Erythroblast (primary cell): ENCODE data around the gene RTN3.
"Not testable (repeated sequence)": the region's sequence is repeated elsewhere in the genome, so short reads cannot be mapped to it uniquely, and the experiment has no call there.

Experiments used
- DNase-seq, 2 experiments: peaks; one replicate each; lab custom pipeline; 2025; lab: John Stamatoyannopoulos, UW
- GATA1 ChIP-seq: IDR thresholded peaks from 2 replicates; pipeline ENCODE4 v1.6.1; 2011; ENCODE audit warnings: low read depth, mild to moderate bottlenecking, control low read depth, low read length, moderate library complexity
- POLR2A ChIP-seq: IDR thresholded peaks from 2 replicates; pipeline ENCODE4 v1.6.1; 2011; ENCODE audit warnings: mild to moderate bottlenecking, low read length

RTN3 gene

GRCh38 chr11:63764340-63764678 lies 83.0 kb downstream of the RTN3 start:
- DNase-seq = no peak
- TF ChIP-seq GATA1 (no peak), POLR2A (no peak)

DNA sequence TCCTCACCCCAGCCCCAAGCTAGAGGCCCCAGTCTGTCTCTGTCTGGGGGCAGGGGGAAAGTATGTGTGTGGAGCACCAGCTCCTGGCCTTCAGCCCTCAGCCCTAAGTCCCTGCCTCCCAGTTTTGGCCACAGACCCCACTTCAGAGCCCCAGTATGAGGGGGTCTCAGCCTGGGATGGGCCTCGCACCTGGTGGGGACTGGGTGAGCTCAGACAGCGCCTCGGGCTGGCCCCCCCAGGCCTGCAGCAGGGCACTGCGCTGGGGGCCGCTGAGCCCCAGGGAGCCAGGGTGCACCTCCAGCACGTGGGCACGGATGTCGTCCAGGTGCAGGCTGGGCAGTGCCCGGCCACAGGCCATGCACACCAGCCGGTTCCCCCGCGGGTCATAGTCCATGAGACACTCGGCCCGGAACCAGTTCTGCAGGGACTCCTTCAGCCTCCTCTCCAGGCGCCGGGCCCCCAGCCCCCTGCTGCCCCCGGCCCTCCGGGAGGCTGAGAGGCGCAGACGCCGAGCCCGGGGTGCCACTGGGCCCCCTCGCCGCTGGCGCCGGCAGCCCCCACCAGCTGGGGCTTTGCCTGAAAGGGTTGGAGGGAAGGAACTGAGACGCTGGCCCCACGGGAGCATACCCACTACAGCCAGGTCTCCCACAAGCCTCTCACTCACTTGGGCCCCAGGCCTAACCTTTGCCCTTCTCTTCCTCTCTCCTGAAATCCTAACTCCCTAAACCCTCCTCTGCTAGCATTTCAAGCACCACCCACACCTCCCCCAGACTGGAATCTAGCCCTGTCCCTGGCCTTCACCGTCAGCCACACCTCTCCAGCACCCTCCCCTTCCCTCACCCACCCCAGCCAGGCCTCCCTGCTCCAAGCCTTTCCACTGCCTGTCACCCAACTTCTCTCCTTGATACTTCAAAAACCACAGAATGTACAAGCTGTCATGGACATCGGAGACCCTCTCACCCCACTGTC lies 83.7 kb downstream of the RTN3 start:
- TF ChIP-seq POLR2A (no peak), GATA1 (no peak)
- DNase-seq = no peak

GRCh38 chr11:63765688-63766241 lies 84.5 kb downstream of the RTN3 start:
- DNase-seq = no peak
- TF ChIP-seq GATA1 = no peak
- TF ChIP-seq POLR2A = no peak

DNA sequence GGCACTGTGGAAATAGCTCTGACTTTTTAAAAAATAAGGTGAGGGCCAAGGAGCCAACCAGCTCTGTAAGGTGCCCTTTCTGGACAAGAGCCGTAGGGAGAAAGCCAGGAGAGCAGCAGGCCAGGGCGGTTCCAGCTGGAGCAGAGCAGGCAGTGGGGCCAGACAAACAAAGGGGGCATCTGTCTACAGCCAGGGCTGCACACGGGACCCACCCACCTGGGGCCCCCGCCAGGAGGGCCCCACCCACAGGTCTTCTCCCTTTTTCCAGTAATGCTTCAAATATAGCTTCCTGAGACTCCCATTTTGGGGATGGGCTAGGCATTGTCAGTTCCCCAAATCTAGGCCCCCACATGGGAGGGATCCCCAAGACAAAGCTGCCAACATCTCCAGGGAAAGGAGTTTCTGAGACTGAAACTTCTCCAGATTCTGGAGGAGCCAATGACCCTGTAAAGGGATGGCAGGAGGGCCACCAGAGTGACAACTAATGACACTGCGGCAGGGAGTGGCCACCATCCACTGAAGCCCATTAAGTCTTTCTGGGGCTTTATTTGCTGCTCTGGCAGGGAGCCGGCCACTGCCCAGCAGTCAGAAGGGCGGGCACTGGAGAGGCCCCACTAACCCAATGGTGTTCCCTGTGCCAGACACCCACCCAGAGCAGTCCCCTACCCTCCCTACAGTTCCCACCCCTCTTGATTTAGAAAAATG lies 85.4 kb downstream of the RTN3 start:
- DNase-seq = peak in 1 of 2 experiments; percentile 34
- TF ChIP-seq POLR2A (no peak), GATA1 (no peak)

- TF ChIP-seq GATA1 (no peak), POLR2A (no peak)
- DNase-seq = no peak
Measured at GRCh38 chr11:63767267-63767564, 85.9 kb downstream of the RTN3 start.

- TF ChIP-seq GATA1 = no peak
- TF ChIP-seq POLR2A = no peak
Measured at GRCh38 chr11:63767565-63768236, 86.4 kb downstream of the RTN3 start.

DNA sequence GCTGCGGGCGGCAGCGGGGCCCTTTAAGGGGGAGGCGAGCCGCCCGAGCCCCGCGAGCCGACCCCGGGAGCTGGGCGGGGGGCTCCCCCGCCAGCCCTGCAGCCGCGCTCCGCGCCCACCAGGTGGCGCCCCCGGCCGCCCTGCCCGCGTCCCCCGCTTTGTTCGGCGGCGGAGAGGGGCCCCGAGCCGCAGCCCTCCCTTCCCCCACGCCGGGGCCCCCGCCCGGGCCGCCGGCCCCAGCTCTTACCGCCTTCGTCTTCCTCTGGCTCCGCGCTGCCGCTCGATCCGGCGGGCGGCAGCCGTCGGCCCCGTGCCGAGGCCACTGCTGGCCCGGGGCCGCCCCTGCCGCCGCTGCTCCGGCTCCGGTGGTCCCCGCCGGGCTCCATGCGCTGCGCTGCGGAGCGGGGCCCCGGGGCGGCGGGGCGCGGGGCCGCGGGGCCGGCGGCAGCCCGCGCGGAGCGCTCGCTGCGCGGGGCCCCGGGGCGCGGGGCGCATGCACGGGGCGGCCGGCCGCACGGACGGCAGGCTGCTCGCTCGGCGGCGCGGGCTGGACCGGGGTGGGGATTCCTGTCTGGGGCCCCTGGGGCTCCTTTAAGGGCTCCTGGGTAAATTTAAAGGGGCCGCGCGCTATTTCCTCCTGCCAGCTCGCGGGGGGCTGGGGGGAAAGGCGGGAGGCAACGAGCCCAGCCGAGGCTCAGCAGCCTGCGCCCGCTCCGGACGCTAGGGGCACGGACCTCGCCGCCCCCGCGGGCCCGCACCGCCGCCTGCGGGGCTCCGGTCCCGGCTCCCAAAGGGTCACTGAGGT lies 87.1 kb downstream of the RTN3 start, which contains the start of gene ZFTA:
Gene ZFTA, minus strand, starts transcription at position 539 of the 805 bp plus-strand sequence. Its CDS starts 153 bp downstream, at position 386.
- peak; percentile 67 to 75 for DNase-seq
- no peak for TF ChIP-seq POLR2A
- TF ChIP-seq GATA1 = no peak

More at GRCh38 chr11:63767565-63768236, 86.4 kb downstream of the RTN3 start:
- DNase-seq = peak; percentile 49 to 64

- DNase-seq = peak; percentile 64 to 78
- TF ChIP-seq POLR2A = no peak
- no peak for TF ChIP-seq GATA1
Measured at GRCh38 chr11:63769042-63769713, 87.9 kb downstream of the RTN3 start.

DNA sequence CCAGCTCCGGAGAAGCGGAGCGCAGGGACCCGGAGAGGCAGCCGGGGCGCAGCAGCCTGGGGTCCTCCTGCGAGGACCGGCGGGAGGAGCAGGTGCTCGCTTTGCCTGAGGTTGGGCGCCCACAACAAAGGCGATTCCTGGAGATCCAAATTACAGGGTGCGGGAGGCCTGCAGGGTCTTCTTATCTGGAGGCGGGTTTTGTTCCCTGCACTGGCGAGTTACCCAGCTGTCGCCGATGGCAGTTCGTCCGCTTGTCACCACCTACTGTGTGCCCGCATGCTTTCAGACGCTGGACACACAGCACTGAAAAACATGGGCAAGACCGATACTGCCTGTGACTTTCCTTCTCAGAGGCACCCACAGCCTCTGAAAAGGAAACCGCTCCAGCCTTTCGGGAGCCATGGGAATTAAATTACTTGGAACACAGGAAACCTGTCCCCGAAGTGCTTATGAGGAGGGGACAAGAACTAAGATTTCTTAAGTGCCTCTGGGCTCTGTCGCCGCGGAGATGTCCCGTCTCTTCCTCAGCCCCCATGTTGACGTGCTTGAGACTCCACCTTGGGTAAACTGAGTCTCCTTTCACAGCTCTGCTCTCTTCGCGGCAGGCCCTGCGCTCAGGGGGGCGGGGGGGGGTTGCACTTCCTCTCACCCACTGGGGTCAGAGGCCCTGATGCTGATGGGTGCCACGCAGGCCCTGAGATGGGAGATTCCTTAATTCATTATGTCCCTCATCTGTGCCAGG lies 88.6 kb downstream of the RTN3 start:
- TF ChIP-seq GATA1 (no peak), POLR2A (no peak)
- peak; percentile 41 to 48 for DNase-seq

GRCh38 chr11:63770763-63771162 lies 89.5 kb downstream of the RTN3 start:
- no peak for DNase-seq
- TF ChIP-seq POLR2A = no peak
- TF ChIP-seq GATA1 = no peak

GRCh38 chr11:63771741-63772318 lies 90.5 kb downstream of the RTN3 start:
- DNase-seq = not testable (repeated sequence)
